Astrocyte of the cerebellum (primary cell): ENCODE data around the gene MROH9.

Experiments
- DNase-seq: peaks from one replicate; pipeline ENCODE4 v3.0.0-alpha.2; 2011; ENCODE audit warnings: low read depth
- H3K4me3 ChIP-seq: 2 replicates; pipeline ENCODE4 v1.5.1; 2011; ENCODE audit warnings: mild to moderate bottlenecking, low read depth, low read length, moderate library complexity
- in situ Hi-C: cut with HindIII; loops from 2 replicates; pipeline ENCODE4 v1.10.0; 2017; ENCODE audit warnings: low sequenced_read_pairs
- TF ChIP-seq, protein P1 (sequence below): IDR thresholded peaks from 2 replicates; pipeline ENCODE4 v1.5.1; 2012; ENCODE audit warnings: low read length, low read depth, moderate library complexity, mild to moderate bottlenecking; ENCODE audit errors: missing control alignments

Gene MROH9

DNA sequence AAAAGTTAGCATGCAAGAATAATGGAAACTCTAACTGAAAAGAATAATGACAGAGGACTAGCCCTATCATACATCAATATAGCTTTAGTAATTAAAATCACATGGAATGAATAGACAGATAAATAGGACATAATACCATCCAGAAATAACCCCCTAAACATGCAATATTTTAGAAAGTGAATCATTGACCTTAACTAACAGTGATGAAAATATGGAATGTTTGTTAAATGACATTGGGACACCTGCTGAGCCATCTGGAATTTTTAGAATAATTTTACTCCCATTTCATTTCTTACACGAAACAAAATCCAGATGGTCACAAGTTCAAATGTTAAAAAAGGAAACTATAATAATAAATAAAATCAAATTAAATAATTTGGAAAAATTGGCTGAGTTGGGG, 102.3 kb downstream of the MROH9 start:
- no peak for DNase-seq
- TF ChIP-seq, protein P1, sequence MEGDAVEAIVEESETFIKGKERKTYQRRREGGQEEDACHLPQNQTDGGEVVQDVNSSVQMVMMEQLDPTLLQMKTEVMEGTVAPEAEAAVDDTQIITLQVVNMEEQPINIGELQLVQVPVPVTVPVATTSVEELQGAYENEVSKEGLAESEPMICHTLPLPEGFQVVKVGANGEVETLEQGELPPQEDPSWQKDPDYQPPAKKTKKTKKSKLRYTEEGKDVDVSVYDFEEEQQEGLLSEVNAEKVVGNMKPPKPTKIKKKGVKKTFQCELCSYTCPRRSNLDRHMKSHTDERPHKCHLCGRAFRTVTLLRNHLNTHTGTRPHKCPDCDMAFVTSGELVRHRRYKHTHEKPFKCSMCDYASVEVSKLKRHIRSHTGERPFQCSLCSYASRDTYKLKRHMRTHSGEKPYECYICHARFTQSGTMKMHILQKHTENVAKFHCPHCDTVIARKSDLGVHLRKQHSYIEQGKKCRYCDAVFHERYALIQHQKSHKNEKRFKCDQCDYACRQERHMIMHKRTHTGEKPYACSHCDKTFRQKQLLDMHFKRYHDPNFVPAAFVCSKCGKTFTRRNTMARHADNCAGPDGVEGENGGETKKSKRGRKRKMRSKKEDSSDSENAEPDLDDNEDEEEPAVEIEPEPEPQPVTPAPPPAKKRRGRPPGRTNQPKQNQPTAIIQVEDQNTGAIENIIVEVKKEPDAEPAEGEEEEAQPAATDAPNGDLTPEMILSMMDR, result no peak
- H3K4me3 ChIP-seq, result no peak overlapping the region
- in situ Hi-C loops, result no loop called here

DNA sequence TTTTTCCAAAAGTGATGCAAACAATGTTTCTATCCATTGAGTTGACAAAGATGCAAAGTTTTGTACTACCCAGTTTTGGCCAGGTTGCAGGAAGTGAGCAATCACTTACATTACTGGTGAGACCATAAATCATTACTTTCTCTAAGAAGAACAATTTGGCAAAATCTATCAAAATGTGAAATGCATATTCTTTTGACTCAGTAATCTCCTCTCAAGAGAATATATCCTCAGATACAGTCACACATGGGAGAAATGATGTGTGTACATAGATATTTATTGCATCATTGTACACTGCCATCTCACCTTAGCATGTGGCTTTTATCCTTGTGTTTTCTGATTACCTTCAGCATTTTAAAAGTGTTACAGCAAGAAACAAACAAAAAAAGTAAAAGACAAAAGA, 103.0 kb downstream of the MROH9 start:
- TF ChIP-seq, protein P1, result no peak
- in situ Hi-C loops, result no loop called here
- H3K4me3 ChIP-seq, result no peak overlapping the region
- no peak for DNase-seq

DNA sequence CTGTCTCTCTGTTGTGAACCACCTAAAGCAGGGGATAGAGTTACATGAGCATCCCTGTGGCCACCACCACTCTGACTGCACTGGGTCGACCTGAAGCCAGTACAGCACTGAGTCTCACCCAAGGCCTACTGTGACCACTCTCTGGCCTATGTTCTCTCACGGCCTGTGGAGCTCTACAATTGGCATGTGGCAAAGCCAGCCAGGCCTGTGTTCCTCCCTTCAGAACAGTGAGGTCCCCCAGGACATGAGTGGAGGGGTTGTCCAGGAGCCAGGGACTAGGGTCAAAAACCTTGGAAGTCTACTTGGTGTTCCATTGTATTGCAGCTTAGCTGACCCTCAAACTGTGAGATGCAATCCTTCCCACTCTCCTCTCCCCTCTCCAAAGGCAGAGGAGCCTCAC, 112.7 kb downstream of the MROH9 start:
- in situ Hi-C loops, result no loop called here
- TF ChIP-seq, protein P1, result no peak
- DNase-seq, result no peak
- H3K4me3 ChIP-seq, result no peak overlapping the region

DNA sequence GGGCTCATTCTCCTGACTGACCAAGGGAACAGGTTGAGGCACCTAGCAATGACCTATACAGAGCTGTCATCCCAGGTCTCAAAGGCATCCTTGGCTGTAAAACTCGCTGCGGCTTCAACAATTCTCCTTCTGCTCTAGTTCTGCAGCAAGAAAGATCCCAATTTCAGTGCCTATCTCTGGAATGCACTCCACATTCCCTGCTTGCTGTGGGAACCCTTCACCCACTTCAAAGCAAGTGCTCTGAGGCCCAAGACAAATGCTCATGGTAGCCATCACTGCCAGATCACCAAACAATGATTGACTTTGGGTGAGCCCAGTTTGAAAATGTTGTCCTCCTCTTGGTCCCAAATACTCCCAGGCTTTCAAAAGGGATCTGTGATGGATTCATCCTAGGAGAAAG, 117.6 kb downstream of the MROH9 start:
- H3K4me3 ChIP-seq, result no peak overlapping the region
- TF ChIP-seq, protein P1, result no peak
- in situ Hi-C loops, result no loop called here
- DNase-seq, result no peak

DNA sequence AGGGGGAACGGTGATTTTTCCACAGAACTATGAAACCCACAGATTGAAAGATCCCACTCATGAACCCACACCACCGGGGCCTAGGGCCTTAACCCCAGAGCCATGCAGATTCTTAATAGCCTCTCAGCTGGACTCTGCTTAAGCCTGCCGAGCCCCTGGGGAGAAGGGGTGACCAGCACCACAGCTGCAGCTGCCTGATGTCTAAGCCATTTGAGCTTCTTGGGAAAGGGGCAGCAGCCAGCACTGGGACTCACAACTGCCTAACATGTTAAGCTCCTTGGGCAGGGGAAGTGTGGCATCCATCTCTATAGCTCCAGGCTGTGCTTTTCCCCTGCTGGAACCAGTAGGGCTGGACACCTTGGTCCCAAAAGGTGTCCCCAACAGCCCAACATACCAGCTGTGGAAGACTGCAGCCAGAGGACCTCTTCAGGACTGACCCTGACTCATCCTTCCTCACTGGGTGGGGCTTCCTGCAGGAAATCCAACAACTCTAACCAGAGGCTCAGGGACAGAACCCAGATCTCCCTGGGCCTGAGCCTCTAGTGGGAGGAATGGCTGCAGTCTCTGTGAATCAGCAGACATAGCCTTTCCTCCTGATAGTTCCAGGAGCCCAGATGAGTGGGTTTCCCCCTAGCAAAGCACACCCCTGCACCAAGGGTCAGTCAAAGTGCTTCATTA, 120.8 kb downstream of the MROH9 start:
- TF ChIP-seq, protein P1, result no peak
- H3K4me3 ChIP-seq, result no peak overlapping the region
- no peak for DNase-seq
- in situ Hi-C loops, result no loop called here

DNA sequence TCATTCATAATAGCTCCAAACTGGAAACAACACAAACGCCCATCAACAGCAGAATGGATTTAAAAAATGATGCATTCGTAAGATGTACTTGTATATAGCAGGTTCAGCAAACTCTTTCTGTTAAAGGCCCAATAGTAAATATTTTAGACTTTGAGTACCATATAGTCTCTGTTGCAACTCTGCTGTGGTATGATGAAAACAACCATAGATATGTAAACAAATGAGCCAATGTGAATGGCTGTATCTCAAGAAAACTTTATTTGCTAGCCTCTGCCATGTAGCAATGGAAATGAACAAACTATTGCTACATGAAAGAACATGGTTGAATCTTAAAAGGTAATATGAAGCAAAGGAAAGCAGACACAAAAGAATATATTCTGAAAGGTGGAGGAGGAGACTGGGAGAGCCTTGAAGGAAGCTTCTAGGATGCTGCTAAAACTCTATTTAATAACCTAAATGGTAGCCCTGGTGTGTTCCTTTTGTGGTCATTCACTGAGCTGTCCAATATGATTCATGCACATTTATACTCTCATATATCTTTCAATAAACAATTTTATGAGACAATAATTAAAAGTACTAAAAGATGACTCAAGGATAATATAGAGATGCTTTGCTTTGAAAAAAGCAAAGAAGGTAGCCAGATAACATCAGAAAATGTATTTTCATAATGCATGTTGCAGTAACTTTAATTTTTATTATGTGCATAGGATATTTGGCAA, 126.2 kb downstream of the MROH9 start:
- TF ChIP-seq, protein P1, result no peak
- in situ Hi-C loops, result no loop called here
- H3K4me3 ChIP-seq, result no peak overlapping the region
- no peak for DNase-seq
